Activated naive CD8-positive, alpha-beta T cell treated with anti-CD3 and anti-CD28 coated beads, Interleukin-2, amount 50 U/mL, for 24 hours (primary cell): ENCODE measurements around the gene MLANA.
A peak's percentile ranks its signal among the peaks of the same experiment; 100 is the strongest.
"Not testable (repeated sequence)": the region's sequence is repeated elsewhere in the genome, so short reads cannot be mapped to it uniquely, and the experiment has no call there.

Experiments
- ATAC-seq: fragments of 150-1000 bp; cut with Tn5 transposase; one replicate; pipeline ENCODE4 v1.10.0; 2021
- DNase-seq: peaks from one replicate; pipeline ENCODE4 v3.0.0; 2021
- H3K27ac Mint-ChIP-seq: one replicate; pipeline ENCODE4 v1.8.0; 2021; ENCODE audit warnings: mild to moderate bottlenecking, mixed read lengths
- H3K27me3 Mint-ChIP-seq: one replicate; pipeline ENCODE4 v1.8.0; 2021; ENCODE audit warnings: mixed read lengths
- H3K36me3 Mint-ChIP-seq: one replicate; pipeline ENCODE4 v1.8.0; 2021; ENCODE audit warnings: low read depth, mixed read lengths
- H3K4me1 Mint-ChIP-seq: one replicate; pipeline ENCODE4 v1.8.0; 2021; ENCODE audit warnings: mixed read lengths
- H3K4me3 Mint-ChIP-seq: one replicate; pipeline ENCODE4 v1.8.0; 2021; ENCODE audit warnings: mild to moderate bottlenecking, moderate library complexity, mixed read lengths
- H3K9me3 Mint-ChIP-seq: one replicate; pipeline ENCODE4 v1.8.0; 2021; ENCODE audit warnings: mixed read lengths

Gene MLANA

DNA sequence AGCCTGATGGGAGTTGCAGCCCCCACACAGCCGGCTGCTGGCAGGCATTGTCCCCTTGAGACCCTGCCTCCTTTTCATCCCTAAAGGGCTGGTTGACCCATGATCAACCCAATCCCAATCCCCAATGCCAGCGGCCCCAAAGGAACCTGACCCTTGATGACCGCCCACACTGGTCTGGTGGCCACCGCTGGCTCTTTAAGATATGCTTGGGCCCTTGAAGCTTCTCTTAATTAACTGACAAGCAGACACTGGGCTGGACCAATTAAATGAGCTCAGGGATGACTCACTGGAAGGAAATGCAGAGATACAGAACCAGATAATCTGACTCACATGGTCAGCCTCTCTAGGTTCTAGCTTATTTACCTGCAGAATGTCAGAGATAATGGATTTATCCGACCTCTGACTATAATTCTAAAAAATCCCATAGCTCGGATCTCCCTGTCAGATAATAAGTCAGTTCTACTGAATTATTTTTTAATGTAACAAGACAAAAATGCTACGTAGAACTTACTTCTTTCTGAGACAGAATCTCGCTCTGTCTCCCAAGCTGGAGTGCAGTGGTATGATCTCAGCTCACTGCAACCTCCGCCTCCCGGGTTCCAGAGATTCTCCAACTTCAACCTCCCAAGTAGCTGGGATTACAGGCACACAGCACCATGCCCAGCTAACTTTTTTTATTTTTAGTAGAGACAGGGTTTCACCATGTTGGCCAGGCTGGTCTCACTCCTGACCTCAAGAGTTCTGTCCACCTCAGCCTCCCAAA lies 11.1 kb upstream of the MLANA start:
- DNase-seq, result no peak
- ATAC-seq, result no peak
- Mint-ChIP-seq H3K27me3 (no peaks in the 10 kb centered on the region), H3K27ac (no peak overlapping the region), H3K9me3 (no peaks in the 10 kb centered on the region), H3K4me1 (peaks cover 3% of the 10 kb centered on the region), H3K36me3 (no peaks in the 10 kb centered on the region), H3K4me3 (no peak overlapping the region)

DNA sequence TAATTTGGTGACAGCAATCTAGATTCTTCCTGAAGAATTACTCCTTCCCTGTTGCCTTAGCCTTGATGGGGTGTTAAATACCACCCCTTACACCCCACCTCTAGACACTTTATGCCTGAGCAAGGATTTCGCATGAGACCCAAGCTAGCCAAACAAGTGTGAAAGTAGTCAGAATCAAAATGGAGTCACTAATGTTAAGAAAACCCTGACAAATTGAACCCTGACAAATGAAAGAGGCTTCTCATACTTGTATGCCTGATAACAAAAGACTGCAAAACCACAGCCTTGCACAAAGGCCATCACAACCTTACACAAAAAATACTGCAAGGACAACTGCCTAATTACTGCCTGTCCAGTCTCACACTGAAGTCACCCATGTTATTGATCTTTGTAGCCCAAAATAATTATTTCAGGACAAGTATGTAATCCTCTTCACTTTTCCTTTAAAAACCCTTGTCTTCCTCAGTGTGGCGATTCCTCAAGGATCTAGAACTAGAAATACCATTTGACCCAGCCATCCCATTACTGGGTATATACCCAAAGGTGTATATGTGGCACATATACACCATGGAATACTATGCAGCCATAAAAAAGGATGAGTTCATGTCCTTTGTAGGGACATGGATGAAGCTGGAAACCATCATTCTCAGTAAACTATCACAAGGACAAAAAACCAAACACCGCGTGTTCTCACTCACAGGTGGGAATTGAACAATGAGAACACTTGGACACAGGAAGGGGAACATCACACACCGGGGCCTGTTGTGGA lies 8.3 kb upstream of the MLANA start:
- not testable (repeated sequence) for H3K4me1 Mint-ChIP-seq, H3K36me3 Mint-ChIP-seq, H3K27ac Mint-ChIP-seq, ATAC-seq, H3K9me3 Mint-ChIP-seq, H3K27me3 Mint-ChIP-seq, DNase-seq, H3K4me3 Mint-ChIP-seq

DNA sequence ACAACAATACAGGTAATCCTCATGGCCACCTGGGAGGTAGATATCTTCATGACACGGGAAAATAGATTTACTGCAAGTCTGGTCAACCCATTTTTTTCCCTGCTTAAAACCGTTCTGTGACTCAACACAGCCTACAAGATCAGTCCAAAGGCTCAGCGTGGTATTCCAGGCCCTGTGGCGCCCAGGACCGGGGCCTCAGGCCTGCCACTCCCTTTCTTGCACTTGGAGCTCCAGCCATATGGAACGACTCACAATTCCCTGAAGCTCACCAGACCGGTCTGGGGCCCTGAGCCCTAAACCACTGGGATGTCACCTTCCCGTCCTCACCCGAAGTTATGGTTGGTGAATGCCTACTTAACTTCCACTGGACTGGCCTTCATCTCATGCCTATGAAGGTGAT lies 6.5 kb upstream of the MLANA start:
- no peaks in the 10 kb centered on the region for H3K36me3 Mint-ChIP-seq

DNA sequence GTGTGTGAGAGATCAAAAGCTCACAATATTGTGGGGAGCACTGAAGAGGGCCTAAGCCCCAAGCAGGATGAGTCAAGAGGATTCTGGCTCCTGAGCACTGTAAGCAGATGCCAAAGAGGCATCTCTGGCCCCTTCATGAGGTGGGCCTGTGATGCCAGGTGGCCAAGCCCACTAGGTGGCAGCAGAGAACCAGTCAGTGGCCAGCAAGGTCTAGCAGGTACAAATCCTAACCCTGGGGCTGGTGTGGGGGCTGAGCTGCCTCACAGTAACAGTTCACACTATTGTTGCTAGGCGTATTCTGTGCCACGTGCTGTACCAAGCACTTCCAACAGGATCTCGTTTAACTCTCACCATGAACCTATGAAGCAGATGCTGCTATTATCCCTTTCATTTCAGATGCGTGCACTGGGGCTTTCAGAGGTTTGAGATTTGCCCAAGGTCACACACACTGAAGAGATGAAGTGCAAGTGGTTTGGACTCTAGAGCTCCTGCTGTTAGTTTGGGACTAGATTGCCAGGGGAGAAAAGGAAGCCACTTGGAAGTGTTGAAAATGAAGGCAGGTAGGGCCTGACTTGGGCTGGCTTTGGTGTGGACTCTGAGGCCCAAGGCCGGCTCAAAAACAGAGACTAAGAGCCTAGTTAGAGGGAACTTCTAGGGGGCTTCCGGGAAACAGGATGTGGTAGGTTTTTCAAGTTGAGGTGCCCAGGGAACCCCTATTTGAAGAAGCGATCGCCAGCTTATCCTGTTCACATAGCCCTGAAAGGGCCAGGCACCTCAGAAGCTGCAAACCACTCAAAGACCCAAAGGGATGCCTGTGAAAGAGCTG lies 4.4 kb upstream of the MLANA start:
- ATAC-seq (peak; percentile 98), DNase-seq (peak; percentile 88)
- no peaks in the 10 kb centered on the region for H3K36me3 Mint-ChIP-seq
- H3K27me3 Mint-ChIP-seq, result no peaks in the 10 kb centered on the region
- peaks cover 4% of the 10 kb centered on the region for H3K4me1 Mint-ChIP-seq
- no peak overlapping the region for H3K4me3 Mint-ChIP-seq
- H3K27ac Mint-ChIP-seq, result no peak overlapping the region
- no peaks in the 10 kb centered on the region for H3K9me3 Mint-ChIP-seq

More for the DNA sequence above, 6.5 kb upstream of the MLANA start:
- Mint-ChIP-seq H3K4me1 (peaks cover 7% of the 10 kb centered on the region), H3K9me3 (no peaks in the 10 kb centered on the region), H3K27ac (no peak overlapping the region), H3K4me3 (no peak overlapping the region), H3K27me3 (no peaks in the 10 kb centered on the region)
- ATAC-seq (no peak), DNase-seq (no peak)

DNA sequence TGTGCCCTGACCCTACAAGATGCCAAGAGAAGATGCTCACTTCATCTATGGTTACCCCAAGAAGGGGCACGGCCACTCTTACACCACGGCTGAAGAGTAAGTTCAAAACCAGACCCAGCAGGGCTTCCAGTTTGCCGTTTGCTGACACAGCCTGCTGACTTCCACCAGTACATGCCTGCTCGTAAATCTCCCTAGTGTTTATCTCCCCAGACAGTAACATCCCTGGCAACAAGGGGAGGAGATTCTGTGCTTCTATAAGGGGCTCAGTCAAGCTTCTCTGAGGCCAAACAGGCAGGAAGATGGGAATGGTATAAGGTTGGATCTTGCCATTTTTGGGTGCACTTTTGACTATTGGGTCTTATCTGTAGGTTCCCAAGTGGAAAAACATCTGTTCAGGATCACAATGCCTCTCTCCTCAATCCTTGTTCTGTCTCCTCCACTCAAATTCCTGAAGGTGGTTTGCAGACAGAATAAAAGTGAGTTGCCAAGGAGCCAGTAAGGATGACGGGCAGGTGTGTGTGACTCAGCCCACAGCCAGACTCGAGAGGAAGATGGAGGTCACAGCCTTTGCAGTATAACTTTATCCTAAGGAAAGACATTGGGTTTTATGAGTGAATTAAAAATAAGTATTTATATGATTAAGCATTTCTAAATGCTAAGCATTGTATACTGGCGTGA lies 1.9 kb downstream of the MLANA start:
- Mint-ChIP-seq H3K27me3 (no peaks in the 10 kb centered on the region), H3K9me3 (no peaks in the 10 kb centered on the region), H3K36me3 (no peaks in the 10 kb centered on the region), H3K4me3 (no peak overlapping the region), H3K4me1 (no peaks in the 10 kb centered on the region), H3K27ac (no peak overlapping the region)
- ATAC-seq (peak; percentile 15), DNase-seq (no peak)

DNA sequence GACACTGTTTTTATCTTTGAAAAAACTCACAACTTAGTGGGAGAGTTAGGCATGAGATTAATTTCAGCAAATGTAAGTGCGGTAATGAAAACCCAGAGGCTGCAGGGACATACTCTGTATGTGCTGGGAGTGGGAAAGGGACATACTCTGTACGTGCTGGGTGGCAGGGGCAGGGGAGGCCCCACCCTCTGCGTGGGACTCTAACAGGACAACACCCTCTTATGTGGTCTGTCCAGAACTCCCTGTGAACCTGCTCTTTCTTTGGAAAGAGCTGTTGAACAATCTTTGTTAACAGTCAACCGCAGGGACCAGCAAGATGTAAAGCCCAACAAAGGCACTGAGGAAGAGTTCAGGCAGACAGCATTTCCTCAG lies 2.4 kb downstream of the MLANA start:
- DNase-seq (no peak), ATAC-seq (no peak)
- H3K27ac Mint-ChIP-seq, result no peak overlapping the region
- no peaks in the 10 kb centered on the region for H3K36me3 Mint-ChIP-seq
- H3K27me3 Mint-ChIP-seq, result no peaks in the 10 kb centered on the region
- no peaks in the 10 kb centered on the region for H3K4me1 Mint-ChIP-seq
- no peak overlapping the region for H3K4me3 Mint-ChIP-seq
- no peaks in the 10 kb centered on the region for H3K9me3 Mint-ChIP-seq

DNA sequence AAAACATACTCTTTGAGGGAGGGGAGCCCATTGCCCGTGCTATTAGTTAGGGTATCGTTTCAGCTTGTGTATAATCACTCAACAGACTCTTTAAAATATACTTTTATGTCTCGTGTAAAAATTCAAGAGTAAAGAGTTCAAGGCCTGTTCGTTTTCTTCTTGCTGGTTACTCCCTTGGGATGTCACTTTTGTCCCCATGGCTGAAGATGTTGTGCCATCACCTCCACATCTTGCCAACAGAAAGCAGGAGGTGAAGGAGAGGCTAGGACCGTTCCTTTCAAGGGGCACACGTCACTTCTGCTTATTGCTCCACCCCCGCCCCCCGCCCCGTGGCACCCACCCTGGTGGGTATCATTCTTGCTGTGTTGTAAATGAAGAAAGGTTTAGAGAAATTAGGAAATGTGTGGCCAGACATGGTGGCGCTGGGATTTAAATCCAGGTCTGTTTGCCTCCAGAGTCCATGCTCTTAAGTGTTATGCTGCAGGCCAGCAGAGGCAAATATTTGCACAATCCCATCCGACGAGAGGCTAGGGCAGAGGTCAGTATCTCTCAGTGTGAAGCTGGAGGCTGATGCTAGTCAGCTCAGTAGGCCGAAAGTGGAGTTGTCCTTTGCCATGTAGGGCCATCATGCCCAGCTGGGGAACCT lies 3.0 kb downstream of the MLANA start:
- no peak for ATAC-seq
- Mint-ChIP-seq H3K4me3 (no peak overlapping the region), H3K27ac (no peak overlapping the region), H3K9me3 (no peaks in the 10 kb centered on the region), H3K4me1 (no peaks in the 10 kb centered on the region), H3K36me3 (no peaks in the 10 kb centered on the region), H3K27me3 (no peaks in the 10 kb centered on the region)
- no peak for DNase-seq

DNA sequence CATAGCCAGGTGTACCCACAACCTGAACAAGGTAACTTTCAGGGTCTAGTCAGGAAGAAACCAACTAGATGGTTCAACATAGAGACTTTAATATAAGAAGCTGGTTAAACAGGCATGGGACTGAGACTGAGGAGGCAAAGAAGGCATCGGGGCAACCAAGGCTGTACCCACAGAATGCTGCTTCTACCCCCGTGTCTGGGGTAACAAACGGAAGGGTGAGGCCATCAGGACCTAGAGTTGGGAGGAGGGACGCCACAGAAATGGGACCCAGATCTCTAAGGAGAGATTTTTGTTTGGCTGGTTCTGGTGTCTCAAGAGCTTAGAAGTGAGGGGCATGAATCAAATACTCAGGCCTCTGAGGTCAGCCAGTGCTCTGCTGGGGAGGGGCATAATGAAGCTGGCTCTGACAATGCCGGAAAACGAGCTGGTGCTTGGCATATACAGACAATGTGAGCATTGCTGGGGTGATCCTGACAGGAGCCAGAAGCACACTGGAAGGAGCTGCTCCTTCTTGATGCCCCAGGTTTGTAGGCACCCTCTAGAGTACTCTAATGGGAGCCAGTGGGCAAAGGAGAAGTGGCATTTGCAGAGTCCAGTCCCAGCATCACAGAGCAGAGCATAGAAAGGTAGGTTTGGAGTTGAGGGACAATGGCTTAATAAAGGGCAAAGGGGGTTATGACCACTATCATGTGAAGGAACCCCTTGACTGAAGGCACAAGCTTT lies 3.7 kb downstream of the MLANA start:
- H3K27ac Mint-ChIP-seq, result no peak overlapping the region
- no peak overlapping the region for H3K4me3 Mint-ChIP-seq
- ATAC-seq, result no peak
- peaks cover 5% of the 10 kb centered on the region for H3K4me1 Mint-ChIP-seq
- H3K9me3 Mint-ChIP-seq, result no peaks in the 10 kb centered on the region
- no peak for DNase-seq
- no peaks in the 10 kb centered on the region for H3K27me3 Mint-ChIP-seq
- H3K36me3 Mint-ChIP-seq, result no peaks in the 10 kb centered on the region

DNA sequence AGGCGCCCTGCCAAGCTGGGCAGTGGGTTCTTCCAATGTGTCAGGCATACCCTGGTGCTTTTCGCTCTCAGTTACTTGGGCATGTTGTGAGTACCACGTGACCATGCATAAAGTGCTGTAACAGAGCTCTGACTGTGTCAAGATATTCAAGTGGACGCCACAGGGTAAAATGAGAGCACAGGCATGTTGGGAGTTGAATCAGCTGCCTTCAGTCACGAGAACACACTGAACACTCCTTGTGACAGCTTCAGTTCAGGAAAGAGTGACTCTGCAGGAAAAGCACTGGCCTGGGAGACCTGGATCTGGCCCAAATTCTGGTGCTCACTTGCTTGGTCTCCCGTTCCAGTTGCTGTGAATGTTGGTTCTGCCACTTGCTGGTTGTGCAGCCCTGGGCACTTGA lies 5.1 kb downstream of the MLANA start:
- no peaks in the 10 kb centered on the region for H3K27me3 Mint-ChIP-seq
- DNase-seq (no peak), ATAC-seq (no peak)
- no peaks in the 10 kb centered on the region for H3K36me3 Mint-ChIP-seq
- H3K27ac Mint-ChIP-seq, result no peak overlapping the region
- no peak overlapping the region for H3K4me3 Mint-ChIP-seq
- H3K4me1 Mint-ChIP-seq, result peaks cover 5% of the 10 kb centered on the region
- no peaks in the 10 kb centered on the region for H3K9me3 Mint-ChIP-seq

DNA sequence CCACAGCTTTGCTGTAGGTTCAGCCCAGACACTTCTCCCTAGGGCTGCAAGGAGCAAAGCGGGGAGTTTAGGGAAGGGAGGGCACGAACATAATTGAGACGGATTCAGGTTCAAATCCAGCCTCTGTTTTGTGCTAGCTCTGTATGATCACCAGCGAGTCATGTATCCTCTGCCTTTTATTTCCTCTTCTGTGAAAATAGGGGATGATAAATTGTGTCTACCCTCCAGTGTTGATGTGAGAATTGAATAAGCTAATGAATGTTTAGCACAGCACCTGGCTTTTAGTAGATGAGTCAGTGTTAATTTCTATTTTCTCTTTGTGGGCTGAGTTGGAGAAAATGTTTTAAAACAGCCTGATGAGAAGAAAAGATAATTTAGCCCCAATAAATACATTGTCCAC lies 6.2 kb downstream of the MLANA start:
- no peak for DNase-seq
- Mint-ChIP-seq H3K4me3 (no peak overlapping the region), H3K36me3 (no peaks in the 10 kb centered on the region), H3K4me1 (peaks cover 5% of the 10 kb centered on the region), H3K27ac (no peak overlapping the region), H3K9me3 (no peaks in the 10 kb centered on the region), H3K27me3 (no peaks in the 10 kb centered on the region)
- no peak for ATAC-seq

DNA sequence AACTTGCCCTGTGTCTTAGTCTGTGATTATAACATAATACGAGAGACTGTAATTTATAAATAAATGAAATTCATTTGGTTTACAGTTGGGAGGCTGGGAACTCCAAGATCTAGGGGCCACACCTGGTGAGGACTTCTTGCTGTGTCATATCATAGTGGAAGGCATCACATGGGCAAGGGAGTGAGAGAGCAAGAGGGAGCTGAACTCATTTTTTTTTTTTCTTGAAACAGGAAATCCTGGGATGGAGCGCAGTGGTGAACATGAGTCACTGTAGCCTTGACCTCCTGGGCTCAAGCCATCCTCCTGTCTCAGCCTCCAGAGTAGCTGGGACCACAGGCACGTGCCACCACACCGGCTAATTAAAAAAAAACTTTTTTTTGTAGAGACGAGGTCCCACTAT lies 7.2 kb downstream of the MLANA start:
- Mint-ChIP-seq H3K9me3 (no peaks in the 10 kb centered on the region), H3K27me3 (no peaks in the 10 kb centered on the region), H3K4me3 (no peak overlapping the region), H3K36me3 (no peaks in the 10 kb centered on the region), H3K4me1 (peaks cover 5% of the 10 kb centered on the region), H3K27ac (no peak overlapping the region)
- ATAC-seq (no peak), DNase-seq (no peak)

DNA sequence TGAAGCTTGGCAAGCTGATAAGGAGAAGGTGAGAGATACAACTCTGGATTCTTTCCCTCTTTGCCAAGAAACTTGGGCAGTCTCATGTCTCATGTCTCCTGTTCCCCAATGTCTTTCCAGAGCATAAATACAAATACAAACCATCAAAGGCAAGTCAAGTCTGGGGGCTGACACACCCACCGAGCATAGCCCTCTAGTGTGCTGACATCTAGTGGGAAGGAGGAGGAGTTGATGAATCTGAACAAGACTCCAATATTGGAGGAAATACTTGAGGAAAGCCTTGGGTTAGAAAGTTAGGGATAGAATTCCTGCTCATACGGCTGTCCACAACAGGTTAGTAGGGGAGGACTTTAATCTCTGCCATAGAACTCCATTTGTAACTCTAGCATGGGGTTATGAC lies 8.6 kb downstream of the MLANA start:
- Mint-ChIP-seq H3K9me3 (no peaks in the 10 kb centered on the region), H3K36me3 (no peaks in the 10 kb centered on the region), H3K27me3 (no peaks in the 10 kb centered on the region), H3K27ac (no peak overlapping the region), H3K4me3 (no peak overlapping the region), H3K4me1 (peaks cover 5% of the 10 kb centered on the region)
- ATAC-seq (no peak), DNase-seq (no peak)

DNA sequence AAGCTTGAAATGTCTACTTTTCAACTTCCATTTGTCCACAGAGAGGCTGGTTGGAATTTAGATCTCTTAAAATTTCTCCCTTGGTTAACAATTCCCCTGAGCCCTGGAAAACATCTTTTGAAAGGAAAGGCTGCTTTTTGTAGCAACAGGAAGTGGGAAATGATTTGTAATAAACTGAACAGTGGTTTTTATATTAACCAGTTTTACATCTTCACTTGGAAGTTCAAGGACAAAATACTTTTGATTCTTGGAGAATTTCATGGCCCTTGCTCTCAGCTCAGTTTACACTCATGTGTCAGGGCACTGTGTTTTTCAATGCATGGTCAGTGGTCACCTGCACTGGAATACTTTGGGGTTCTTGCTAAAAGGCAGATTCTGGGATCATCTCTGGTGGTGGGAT lies 9.9 kb downstream of the MLANA start:
- Mint-ChIP-seq H3K27ac (no peak overlapping the region), H3K36me3 (no peaks in the 10 kb centered on the region), H3K27me3 (no peaks in the 10 kb centered on the region), H3K4me3 (no peak overlapping the region), H3K4me1 (peaks cover 5% of the 10 kb centered on the region), H3K9me3 (no peaks in the 10 kb centered on the region)
- DNase-seq (no peak), ATAC-seq (no peak)
